ENCODE data around the gene TCOF1. TPM values are rescaled to one million over a fixed set of nuclear protein-coding genes. Genes with fewer than 3 reads are reported as not detected.
A peak's percentile ranks its signal among the peaks of the same experiment; 100 is the strongest.

The TCOF1 gene, protein sequence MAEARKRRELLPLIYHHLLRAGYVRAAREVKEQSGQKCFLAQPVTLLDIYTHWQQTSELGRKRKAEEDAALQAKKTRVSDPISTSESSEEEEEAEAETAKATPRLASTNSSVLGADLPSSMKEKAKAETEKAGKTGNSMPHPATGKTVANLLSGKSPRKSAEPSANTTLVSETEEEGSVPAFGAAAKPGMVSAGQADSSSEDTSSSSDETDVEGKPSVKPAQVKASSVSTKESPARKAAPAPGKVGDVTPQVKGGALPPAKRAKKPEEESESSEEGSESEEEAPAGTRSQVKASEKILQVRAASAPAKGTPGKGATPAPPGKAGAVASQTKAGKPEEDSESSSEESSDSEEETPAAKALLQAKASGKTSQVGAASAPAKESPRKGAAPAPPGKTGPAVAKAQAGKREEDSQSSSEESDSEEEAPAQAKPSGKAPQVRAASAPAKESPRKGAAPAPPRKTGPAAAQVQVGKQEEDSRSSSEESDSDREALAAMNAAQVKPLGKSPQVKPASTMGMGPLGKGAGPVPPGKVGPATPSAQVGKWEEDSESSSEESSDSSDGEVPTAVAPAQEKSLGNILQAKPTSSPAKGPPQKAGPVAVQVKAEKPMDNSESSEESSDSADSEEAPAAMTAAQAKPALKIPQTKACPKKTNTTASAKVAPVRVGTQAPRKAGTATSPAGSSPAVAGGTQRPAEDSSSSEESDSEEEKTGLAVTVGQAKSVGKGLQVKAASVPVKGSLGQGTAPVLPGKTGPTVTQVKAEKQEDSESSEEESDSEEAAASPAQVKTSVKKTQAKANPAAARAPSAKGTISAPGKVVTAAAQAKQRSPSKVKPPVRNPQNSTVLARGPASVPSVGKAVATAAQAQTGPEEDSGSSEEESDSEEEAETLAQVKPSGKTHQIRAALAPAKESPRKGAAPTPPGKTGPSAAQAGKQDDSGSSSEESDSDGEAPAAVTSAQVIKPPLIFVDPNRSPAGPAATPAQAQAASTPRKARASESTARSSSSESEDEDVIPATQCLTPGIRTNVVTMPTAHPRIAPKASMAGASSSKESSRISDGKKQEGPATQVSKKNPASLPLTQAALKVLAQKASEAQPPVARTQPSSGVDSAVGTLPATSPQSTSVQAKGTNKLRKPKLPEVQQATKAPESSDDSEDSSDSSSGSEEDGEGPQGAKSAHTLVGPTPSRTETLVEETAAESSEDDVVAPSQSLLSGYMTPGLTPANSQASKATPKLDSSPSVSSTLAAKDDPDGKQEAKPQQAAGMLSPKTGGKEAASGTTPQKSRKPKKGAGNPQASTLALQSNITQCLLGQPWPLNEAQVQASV (N-terminal part only)
- 10 to 100 TPM; 23.4 to 47.0 TPM for total RNA-seq

DNA sequence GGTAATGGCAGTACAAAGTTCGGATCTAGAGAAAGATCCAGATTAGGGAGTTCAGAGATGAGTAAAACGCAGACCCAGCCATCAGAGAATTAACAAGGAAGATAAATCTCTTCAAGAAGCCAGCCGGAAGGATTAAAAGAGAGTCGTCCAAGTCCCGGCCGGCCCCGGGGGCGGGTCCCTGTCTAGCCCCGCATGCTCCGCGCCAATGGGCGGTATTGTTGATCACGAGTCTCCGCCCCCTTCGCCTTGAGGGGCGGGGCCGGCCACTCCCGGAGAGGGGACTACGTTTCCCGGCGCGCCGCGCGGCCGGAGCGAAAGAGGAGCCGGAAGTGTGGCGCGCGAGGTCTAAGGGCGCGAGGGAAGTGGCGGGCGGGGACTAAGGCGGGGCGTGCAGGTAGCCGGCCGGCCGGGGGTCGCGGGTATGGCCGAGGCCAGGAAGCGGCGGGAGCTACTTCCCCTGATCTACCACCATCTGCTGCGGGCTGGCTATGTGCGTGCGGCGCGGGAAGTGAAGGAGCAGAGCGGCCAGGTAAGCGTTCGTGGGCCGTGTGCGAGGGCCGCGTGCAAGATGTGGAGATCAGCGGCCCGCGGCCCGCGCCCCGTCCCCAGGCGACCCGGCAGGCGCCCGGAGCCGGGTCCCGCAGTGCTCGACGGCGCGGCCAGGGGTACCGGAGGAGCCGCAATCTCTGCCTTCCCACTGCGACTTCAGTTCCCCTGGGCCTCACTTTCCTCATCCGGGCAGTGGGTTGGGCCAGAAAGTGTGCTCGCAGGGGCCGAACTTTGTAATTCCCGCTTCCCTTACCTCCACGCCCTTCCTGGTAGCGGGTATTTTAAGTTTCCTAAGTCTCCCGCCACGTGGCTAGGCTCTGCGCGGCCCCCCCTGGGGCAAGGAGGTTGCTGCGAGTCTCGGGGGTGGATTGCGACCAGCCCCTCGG, at the start of gene TCOF1:
TCOF1 (plus strand) TSS at position 372 of the 935 bp plus-strand sequence; CDS start at position 422, 50 bp downstream.
- TF ChIP-seq, protein P1, sequence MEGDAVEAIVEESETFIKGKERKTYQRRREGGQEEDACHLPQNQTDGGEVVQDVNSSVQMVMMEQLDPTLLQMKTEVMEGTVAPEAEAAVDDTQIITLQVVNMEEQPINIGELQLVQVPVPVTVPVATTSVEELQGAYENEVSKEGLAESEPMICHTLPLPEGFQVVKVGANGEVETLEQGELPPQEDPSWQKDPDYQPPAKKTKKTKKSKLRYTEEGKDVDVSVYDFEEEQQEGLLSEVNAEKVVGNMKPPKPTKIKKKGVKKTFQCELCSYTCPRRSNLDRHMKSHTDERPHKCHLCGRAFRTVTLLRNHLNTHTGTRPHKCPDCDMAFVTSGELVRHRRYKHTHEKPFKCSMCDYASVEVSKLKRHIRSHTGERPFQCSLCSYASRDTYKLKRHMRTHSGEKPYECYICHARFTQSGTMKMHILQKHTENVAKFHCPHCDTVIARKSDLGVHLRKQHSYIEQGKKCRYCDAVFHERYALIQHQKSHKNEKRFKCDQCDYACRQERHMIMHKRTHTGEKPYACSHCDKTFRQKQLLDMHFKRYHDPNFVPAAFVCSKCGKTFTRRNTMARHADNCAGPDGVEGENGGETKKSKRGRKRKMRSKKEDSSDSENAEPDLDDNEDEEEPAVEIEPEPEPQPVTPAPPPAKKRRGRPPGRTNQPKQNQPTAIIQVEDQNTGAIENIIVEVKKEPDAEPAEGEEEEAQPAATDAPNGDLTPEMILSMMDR (IDR thresholded peaks at IDR 0.05), result no peak
- Histone ChIP-seq H3K4me1 (ENCODE audit: control insufficient read depth in 1 of 2, low read depth in 2 of 2) (peaks cover 9 to 23% of the 10 kb centered on the region in 2 donors), H3K27me3 (replicated peaks; ENCODE audit: insufficient read depth) (no peaks in the 10 kb centered on the region), H3K27ac (no peak within 1 kb of the TSS), H3K9me3 (no peaks in the 10 kb centered on the region), H3K36me3 (peaks cover 10% of the 10 kb centered on the region), H3K4me3 (peak within 1 kb of the TSS; percentile 81)
- DNase-seq (ENCODE audit: low spot score), result peak; percentile 87
- peak; percentile 90 for ATAC-seq (ENCODE audit: insufficient number of reproducible peaks, low FRiP score, low read depth)

DNA sequence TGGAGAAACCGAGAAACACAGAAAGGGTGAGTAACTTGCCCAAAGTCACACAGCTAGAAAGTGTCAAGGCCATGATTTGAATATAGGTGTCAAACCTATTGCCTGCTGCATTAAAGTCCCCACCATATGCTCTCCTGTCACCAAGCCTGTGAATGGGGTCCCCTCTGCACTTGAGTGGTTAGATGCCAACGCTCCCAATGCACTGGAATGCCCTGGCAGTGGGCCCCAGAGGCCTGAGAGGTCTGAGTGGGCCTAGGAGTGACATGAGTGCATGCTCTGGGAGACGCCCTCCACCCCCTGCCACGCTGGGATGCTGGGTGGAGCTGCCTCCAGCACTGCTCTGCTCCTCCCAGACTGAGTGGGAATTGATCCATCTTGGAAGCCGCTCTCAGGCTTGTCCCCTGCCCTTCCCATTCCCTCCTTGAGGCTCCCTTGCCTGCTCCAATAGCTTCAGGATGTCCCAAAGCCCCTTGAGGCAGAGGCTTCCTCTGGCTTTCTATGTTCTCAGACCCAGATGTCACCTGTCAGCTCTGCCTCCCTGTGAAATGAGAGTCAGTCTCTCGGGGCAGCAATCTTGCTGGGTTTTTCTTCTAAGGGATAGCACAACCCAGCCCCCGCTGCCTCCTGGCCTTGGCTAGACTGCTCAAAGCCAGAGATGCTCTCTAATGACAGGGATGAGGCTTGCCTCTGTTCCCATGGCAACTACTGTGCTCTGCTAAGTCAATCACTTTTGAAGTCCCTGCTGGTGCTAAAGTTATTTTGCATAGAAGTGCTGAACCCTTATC, 48.2 kb upstream of the TCOF1 start:
- DNase-seq (ENCODE audit: low spot score), result no peak
- Histone ChIP-seq H3K9me3 (no peaks in the 10 kb centered on the region), H3K4me3 (no peak overlapping the region), H3K4me1 (ENCODE audit: control insufficient read depth in 1 of 2, low read depth in 2 of 2) (no peaks in the 10 kb centered on the region), H3K27ac (no peak overlapping the region), H3K27me3 (replicated peaks; ENCODE audit: insufficient read depth) (no peaks in the 10 kb centered on the region), H3K36me3 (no peaks in the 10 kb centered on the region)
- TF ChIP-seq, protein P1 (IDR thresholded peaks at IDR 0.05), result no peak
- ATAC-seq (ENCODE audit: insufficient number of reproducible peaks, low FRiP score, low read depth), result no peak

DNA sequence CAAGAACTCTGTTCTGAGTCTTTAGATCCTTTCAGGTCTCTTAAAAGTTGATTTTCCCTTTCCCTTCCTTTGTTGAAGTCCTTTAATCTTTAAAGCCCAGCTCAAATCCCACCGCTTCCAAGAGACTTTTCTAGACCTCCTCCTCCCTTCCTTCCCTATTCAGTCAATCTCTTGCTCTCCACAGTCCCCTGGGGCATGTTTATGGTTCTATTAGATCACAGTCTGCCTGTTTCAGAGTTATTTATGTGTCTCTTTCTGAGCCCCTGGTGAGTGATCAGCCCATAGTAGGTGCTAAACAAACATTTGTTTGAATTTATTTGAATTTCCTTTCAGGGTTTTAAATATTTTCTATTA, 47.6 kb upstream of the TCOF1 start:
- no peak overlapping the region for H3K27ac ChIP-seq

DNA sequence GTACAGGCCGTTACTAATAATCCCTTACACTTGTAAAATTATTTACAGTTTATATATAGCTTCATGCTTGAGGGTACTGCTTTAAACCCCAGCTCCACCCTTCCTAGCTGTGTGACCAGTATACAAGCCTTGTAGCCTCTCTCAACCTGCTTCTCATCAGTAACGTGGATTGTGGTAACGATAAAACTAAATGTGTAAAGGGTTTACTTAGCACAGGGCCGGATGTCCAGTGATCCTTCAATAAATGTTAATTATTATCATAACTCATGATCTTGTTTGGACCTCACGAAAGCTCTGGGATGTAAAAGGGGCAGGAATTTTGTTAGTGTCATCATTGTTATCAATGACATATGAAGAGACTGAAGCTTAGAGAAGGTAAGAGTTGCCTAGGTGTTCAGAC, 47.3 kb upstream of the TCOF1 start:
- no peak for ATAC-seq (ENCODE audit: insufficient number of reproducible peaks, low FRiP score, low read depth)
- TF ChIP-seq, protein P1 (IDR thresholded peaks at IDR 0.05), result no peak

More for the DNA sequence above, 47.6 kb upstream of the TCOF1 start:
- no peaks in the 10 kb centered on the region for H3K27me3 ChIP-seq (replicated peaks; ENCODE audit: insufficient read depth)
- TF ChIP-seq, protein P1 (IDR thresholded peaks at IDR 0.05), result no peak
- DNase-seq (ENCODE audit: low spot score) (no peak), ATAC-seq (ENCODE audit: insufficient number of reproducible peaks, low FRiP score, low read depth) (no peak)
- no peaks in the 10 kb centered on the region for H3K36me3 ChIP-seq
- H3K4me3 ChIP-seq, result no peak overlapping the region
- H3K4me1 ChIP-seq (ENCODE audit: control insufficient read depth in 1 of 2, low read depth in 2 of 2), result no peaks in the 10 kb centered on the region
- H3K9me3 ChIP-seq, result no peaks in the 10 kb centered on the region

More for the DNA sequence above, 47.3 kb upstream of the TCOF1 start:
- Histone ChIP-seq H3K36me3 (no peaks in the 10 kb centered on the region), H3K4me1 (ENCODE audit: control insufficient read depth in 1 of 2, low read depth in 2 of 2) (no peaks in the 10 kb centered on the region), H3K9me3 (no peaks in the 10 kb centered on the region), H3K27ac (no peak overlapping the region), H3K27me3 (replicated peaks; ENCODE audit: insufficient read depth) (no peaks in the 10 kb centered on the region), H3K4me3 (no peak overlapping the region)
- DNase-seq (ENCODE audit: low spot score), result no peak

Measured in thoracic aorta (tissue), 2 donors.